MCF 10A (cell line): Measurements from ENCODE around the gene G6PC1. TPM values are rescaled to one million over a fixed set of nuclear protein-coding genes. Genes with fewer than 3 reads are reported as not detected.

Experiments
- BruUV-seq: library from RNA; stranded (reverse); fragments of 400-500 nt; replicated peaks from 2 replicates; lab custom pipeline; 2021; lab: Mats Ljungman, UMichigan
- CTCF ChIA-PET: fragments of 300-600 bp; sonication (Branson Sonifier 250); formaldehyde crosslinking; extraction: SDS; loops from one replicate; lab custom pipeline; 2021; ENCODE audit warnings: antibody characterized with exemption, inconsistent platforms; lab: Yijun Ruan, JAX
- POLR2A ChIA-PET: fragments of 300-600, 350-650 bp; sonication (Branson Sonifier 250); formaldehyde crosslinking; extraction: SDS; loops from one replicate; lab custom pipeline; 2020; ENCODE audit warnings: antibody characterized with exemption, inconsistent platforms; lab: Yijun Ruan, JAX
- DNase-seq: peaks from one replicate; pipeline ENCODE4 v3.0.0-alpha.2; 2018; ENCODE audit not compliant: unreplicated experiment
- H3K27ac Mint-ChIP-seq: one replicate; pipeline ENCODE4 v1.8.0; 2022; ENCODE audit warnings: mild to moderate bottlenecking, low read depth, mixed read lengths; ENCODE audit not compliant: unreplicated experiment
- H3K27me3 Mint-ChIP-seq: one replicate; pipeline ENCODE4 v1.8.0; 2022; ENCODE audit warnings: mixed read lengths; ENCODE audit not compliant: insufficient read depth, unreplicated experiment
- H3K36me3 Mint-ChIP-seq: one replicate; pipeline ENCODE4 v1.8.0; 2022; ENCODE audit warnings: mild to moderate bottlenecking, moderate library complexity, mixed read lengths; ENCODE audit not compliant: insufficient read depth, unreplicated experiment
- H3K4me1 Mint-ChIP-seq: one replicate; pipeline ENCODE4 v1.8.0; 2022; ENCODE audit warnings: mixed read lengths; ENCODE audit not compliant: insufficient read depth, unreplicated experiment
- H3K4me3 Mint-ChIP-seq: one replicate; pipeline ENCODE4 v1.8.0; 2022; ENCODE audit warnings: mild to moderate bottlenecking, moderate library complexity, mixed read lengths; ENCODE audit not compliant: unreplicated experiment
- H3K9me3 Mint-ChIP-seq: one replicate; pipeline ENCODE4 v1.8.0; 2022; ENCODE audit warnings: mixed read lengths; ENCODE audit not compliant: unreplicated experiment
- intact Hi-C: fragments of 100-400 bp; cut with micrococcal nuclease; formaldehyde crosslinking; loops from 2 replicates; pipeline ENCODE4 v1.14.1; 2022
- total RNA-seq: library from RNA; stranded (reverse); gene quantifications from 2 replicates; pipeline ENCODE4 v1.2.3, GENCODE V29; 2022
- TF ChIP-seq, protein P1 (sequence below): fragments of 200-600 bp; IDR thresholded peaks from one replicate; pipeline ENCODE4 v1.8.0; 2022; ENCODE audit warnings: antibody characterized with exemption, mild to moderate bottlenecking; ENCODE audit not compliant: unreplicated experiment

G6PC1 gene
- total RNA-seq, 1 experiment from 2014 or later, result not detected

DNA sequence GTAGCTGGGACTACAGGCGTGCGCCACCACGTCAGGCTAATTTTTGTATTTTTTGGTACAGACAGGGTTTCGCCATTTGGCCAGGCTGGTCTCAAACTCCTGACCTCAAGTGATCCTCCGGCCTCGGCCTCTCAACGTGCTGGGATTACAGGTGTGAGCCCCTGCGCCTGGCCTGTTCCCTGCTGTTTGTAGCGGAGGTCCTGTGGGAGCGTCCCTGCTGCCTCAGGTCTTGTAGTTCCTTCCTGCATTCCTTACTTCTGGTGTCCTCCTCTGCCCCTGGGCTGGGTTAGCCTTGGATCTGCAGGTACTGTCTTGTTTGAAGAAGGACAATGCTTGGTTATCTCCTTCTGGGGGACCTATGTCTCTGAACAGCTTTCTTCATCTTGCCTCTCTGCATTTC, 23.6 kb upstream of the G6PC1 start:
- Mint-ChIP-seq H3K36me3 (peaks cover under 1% of the 10 kb centered on the region), H3K27me3 (peaks cover 28% of the 10 kb centered on the region), H3K9me3 (no peaks in the 10 kb centered on the region), H3K4me3 (no peak overlapping the region), H3K4me1 (no peaks in the 10 kb centered on the region), H3K27ac (no peak overlapping the region)
- ChIA-PET POLR2A (no interaction called here), CTCF (interaction anchor here (1.1 kb wide), 1 partner anchor 15 kb away, joined by 3 read pairs; no protein-coding TSS in a partner anchor)
- no peak for DNase-seq
- intact Hi-C loops, result no loop called here
- no TSS peak for BruUV-seq
- TF ChIP-seq, protein P1, sequence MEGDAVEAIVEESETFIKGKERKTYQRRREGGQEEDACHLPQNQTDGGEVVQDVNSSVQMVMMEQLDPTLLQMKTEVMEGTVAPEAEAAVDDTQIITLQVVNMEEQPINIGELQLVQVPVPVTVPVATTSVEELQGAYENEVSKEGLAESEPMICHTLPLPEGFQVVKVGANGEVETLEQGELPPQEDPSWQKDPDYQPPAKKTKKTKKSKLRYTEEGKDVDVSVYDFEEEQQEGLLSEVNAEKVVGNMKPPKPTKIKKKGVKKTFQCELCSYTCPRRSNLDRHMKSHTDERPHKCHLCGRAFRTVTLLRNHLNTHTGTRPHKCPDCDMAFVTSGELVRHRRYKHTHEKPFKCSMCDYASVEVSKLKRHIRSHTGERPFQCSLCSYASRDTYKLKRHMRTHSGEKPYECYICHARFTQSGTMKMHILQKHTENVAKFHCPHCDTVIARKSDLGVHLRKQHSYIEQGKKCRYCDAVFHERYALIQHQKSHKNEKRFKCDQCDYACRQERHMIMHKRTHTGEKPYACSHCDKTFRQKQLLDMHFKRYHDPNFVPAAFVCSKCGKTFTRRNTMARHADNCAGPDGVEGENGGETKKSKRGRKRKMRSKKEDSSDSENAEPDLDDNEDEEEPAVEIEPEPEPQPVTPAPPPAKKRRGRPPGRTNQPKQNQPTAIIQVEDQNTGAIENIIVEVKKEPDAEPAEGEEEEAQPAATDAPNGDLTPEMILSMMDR, result no peak

DNA sequence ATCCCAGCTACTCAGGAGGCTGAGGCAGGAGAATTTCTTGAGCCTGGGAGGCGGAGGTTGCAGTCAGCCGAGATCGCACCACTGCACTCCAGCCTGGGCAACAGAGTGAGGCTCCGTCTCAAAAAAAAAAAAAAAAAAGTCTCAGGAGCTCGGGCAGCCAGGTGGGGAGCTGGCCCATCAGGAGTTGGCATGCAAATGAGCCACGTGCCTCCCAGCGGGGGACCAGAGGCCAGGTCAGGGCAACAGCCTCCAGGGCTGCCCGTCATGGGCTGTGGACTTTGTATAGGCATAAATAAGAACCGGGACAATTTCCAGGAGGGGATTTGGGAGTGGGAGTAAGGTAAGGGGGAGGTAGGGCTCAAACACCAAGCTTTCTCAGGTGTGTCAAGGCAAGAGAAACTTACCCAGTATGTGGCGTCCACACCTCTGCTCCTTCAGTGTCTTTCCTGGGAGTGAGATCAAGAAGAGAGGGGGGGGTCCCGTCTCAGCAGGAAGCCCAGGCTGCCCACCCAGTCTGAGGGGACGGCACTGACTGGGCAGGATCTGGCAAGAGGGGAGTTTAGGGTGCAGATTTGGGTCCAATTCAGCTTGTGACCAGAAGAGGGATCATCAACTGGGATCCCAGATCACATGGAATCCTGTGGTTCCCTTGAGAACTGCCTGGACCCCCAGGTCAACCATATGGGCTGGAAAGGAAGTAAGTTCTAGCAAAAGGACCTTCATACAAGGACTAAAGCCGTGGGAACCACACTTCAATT, 22.3 kb upstream of the G6PC1 start:
- CTCF ChIA-PET, result interaction anchor here (0.8 kb wide), 1 partner anchor 10 kb away, joined by 5 read pairs; no protein-coding TSS in a partner anchor
- DNase-seq, result peak; percentile 27
- TF ChIP-seq, protein P1, result no peak
- POLR2A ChIA-PET, result no interaction called here
- no peaks in the 10 kb centered on the region for H3K9me3 Mint-ChIP-seq
- no peak overlapping the region for H3K4me3 Mint-ChIP-seq
- BruUV-seq, result no TSS peak
- no peaks in the 10 kb centered on the region for H3K4me1 Mint-ChIP-seq
- no peak overlapping the region for H3K27ac Mint-ChIP-seq
- peaks cover 28% of the 10 kb centered on the region for H3K27me3 Mint-ChIP-seq
- H3K36me3 Mint-ChIP-seq, result peaks cover 6% of the 10 kb centered on the region
- intact Hi-C loops, result no loop called here

DNA sequence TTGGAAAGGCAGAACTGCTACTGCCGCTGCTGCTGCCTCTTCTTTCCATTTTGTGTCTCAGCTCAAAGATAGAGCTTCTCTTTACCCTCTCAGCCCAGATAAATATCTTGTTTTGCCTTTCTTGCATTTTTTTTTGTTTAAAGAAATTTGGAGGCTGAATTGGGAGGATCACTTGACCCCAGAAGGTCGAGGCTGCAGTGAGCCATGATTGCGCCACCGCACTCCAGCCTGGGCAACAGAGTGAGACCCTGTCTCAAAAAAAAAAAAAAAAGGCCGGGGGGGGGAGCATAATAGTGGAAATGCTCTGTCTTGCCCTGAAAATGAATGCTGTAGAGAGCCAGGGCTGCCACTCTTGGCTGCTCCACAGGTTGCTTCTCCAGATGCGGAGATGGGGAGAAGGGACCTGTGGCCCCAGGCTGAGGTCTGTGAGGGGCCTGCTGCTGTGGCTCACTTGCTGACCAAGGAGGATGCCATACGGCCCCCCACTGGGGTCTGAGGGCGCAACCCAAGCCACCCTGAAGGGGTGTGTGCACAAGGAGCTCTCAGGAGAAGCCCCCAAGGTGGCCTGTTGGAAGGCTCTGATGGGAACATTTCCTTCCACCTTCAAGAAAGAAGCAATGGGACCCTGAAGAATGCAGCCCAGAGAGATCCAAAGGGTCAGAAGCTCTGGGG, 21.5 kb upstream of the G6PC1 start:
- POLR2A ChIA-PET, result no interaction called here
- intact Hi-C loops, result no loop called here
- BruUV-seq, result no TSS peak

DNA sequence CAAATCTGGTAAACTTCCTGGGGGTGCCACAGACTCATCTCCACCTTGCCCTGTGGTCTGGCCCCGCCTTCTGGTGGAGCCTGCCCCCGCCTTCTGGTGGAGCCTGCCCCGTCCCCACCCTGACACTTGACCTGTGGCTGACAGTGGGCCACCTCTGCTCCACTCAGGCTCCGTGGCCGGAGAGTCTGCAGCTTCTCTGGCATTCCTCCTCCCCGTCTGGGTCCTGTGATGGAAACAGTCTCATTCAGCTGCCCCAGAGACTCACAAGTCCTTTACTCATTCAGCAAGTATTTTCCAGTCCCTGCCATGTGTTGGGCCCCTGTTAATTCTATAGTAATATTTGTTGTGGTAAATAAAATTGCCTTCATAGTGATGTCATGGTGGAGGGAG, 21.0 kb upstream of the G6PC1 start:
- CTCF ChIA-PET, result interaction anchor here (0.6 kb wide), 1 partner anchor 59 kb away, joined by 4 read pairs; no protein-coding TSS in a partner anchor
- DNase-seq, result no peak
- no peak overlapping the region for H3K27ac Mint-ChIP-seq
- H3K27me3 Mint-ChIP-seq, result peaks cover 28% of the 10 kb centered on the region
- no peaks in the 10 kb centered on the region for H3K9me3 Mint-ChIP-seq
- BruUV-seq, result no TSS peak
- TF ChIP-seq, protein P1, result no peak
- no peaks in the 10 kb centered on the region for H3K4me1 Mint-ChIP-seq
- peaks cover 6% of the 10 kb centered on the region for H3K36me3 Mint-ChIP-seq
- intact Hi-C loops, result no loop called here
- POLR2A ChIA-PET, result no interaction called here
- H3K4me3 Mint-ChIP-seq, result no peak overlapping the region

More for the DNA sequence above, 21.5 kb upstream of the G6PC1 start:
- peaks cover 6% of the 10 kb centered on the region for H3K36me3 Mint-ChIP-seq
- CTCF ChIA-PET, result interaction anchor here (0.6 kb wide), 1 partner anchor 59 kb away, joined by 4 read pairs; no protein-coding TSS in a partner anchor
- H3K4me3 Mint-ChIP-seq, result no peak overlapping the region
- no peak for DNase-seq
- H3K9me3 Mint-ChIP-seq, result no peaks in the 10 kb centered on the region
- peaks cover 28% of the 10 kb centered on the region for H3K27me3 Mint-ChIP-seq
- TF ChIP-seq, protein P1, result no peak
- no peaks in the 10 kb centered on the region for H3K4me1 Mint-ChIP-seq
- no peak overlapping the region for H3K27ac Mint-ChIP-seq
